ENCODE results near the gene TMEM233.

GRCh38 chr12:119645535-119646059 is 52.0 kb downstream of the TMEM233 start:
- no peak for TF ChIP-seq REST (IDR thresholded peaks at IDR 0.05; ENCODE audit: low read depth)
- TF ChIP-seq RAD21 (IDR thresholded peaks at IDR 0.05; ENCODE audit: low read depth) = no peak
- TF ChIP-seq TAF1 (IDR thresholded peaks at IDR 0.05; ENCODE audit: low read depth) = no peak
- no peak for TF ChIP-seq EP300 (IDR thresholded peaks at IDR 0.05; ENCODE audit: borderline replicate concordance)
- no peak for TF ChIP-seq YY1 (IDR thresholded peaks at IDR 0.05; ENCODE audit: low read depth)
- no peak for TF ChIP-seq EGR1 (IDR thresholded peaks at IDR 0.05)
- TF ChIP-seq USF1 (IDR thresholded peaks at IDR 0.05) = no peak
- no peak for TF ChIP-seq TEAD4 (IDR thresholded peaks at IDR 0.05)
- TF ChIP-seq NFIC (IDR thresholded peaks at IDR 0.05) = no peak
- no peak for TF ChIP-seq FOXM1 (IDR thresholded peaks at IDR 0.05; ENCODE audit: borderline replicate concordance, low read depth)
- TF ChIP-seq MAX (IDR thresholded peaks at IDR 0.05) = no peak
- TF ChIP-seq CEBPB (IDR thresholded peaks at IDR 0.05) = no peak
- TF ChIP-seq TCF12 (IDR thresholded peaks at IDR 0.05; ENCODE audit: low read depth) = no peak
- no peak for TF ChIP-seq CREB1 (IDR thresholded peaks at IDR 0.05; ENCODE audit: low read depth)

Measured in Ishikawa (cell line).